CD4-positive, alpha-beta memory T cell (primary cell): ENCODE results near the gene RALB. TPM values are rescaled to one million over a fixed set of nuclear protein-coding genes. Genes with fewer than 3 reads are reported as not detected.

Source experiments
- CTCF ChIA-PET: fragments of 350-600 bp; sonication (Branson Sonifier 250); formaldehyde crosslinking; loops from one replicate; lab custom pipeline; 2021; ENCODE audit warnings: inconsistent platforms; ENCODE audit not compliant: partially characterized antibody; lab: Charles Lee
- POLR2A ChIA-PET: fragments of 350-600 bp; sonication (Branson Sonifier 250); formaldehyde crosslinking; loops from one replicate; lab custom pipeline; 2021; ENCODE audit not compliant: partially characterized antibody; lab: Charles Lee
- DNase-seq, 5 donors: peaks; one replicate each; pipeline versions ENCODE4 v3.0.0 to v3.0.0-alpha.2; 2020 to 2022; ENCODE audit warnings: mixed read lengths in 1 of 5
- H3K27ac ChIP-seq: one replicate; pipeline ENCODE4 v1.7.0; 2013; ENCODE audit warnings: low read depth, low read length
- H3K27me3 ChIP-seq: 2 replicates; pipeline ENCODE4 v1.7.0; 2013; ENCODE audit warnings: mild to moderate bottlenecking, low read length, moderate library complexity; ENCODE audit not compliant: insufficient read depth
- H3K36me3 ChIP-seq: 2 replicates; pipeline ENCODE4 v1.7.0; 2013; ENCODE audit warnings: mild to moderate bottlenecking, low read length, moderate library complexity; ENCODE audit not compliant: insufficient read depth
- H3K4me1 ChIP-seq: 2 replicates; pipeline ENCODE4 v1.7.0; 2013; ENCODE audit warnings: mild to moderate bottlenecking, low read length, moderate library complexity; ENCODE audit not compliant: insufficient read depth
- H3K4me3 ChIP-seq, 2 donors: one replicate each; pipeline ENCODE4 v1.7.0; 2013; ENCODE audit warnings: low read length in 2 of 2, mild to moderate bottlenecking in 1 of 2
- H3K9me3 ChIP-seq, 2 donors: one replicate each; pipeline ENCODE4 v1.7.0; 2013; ENCODE audit warnings: low read length in 2 of 2, control low read depth in 1 of 2; ENCODE audit not compliant: control insufficient read depth in 1 of 2
- H3K27ac Mint-ChIP-seq, 7 donors: one replicate each; pipeline ENCODE4 v1.8.0; 2020 to 2021; ENCODE audit warnings: mixed read lengths in 7 of 7, mild to moderate bottlenecking in 6 of 7, inconsistent platforms in 3 of 7, moderate library complexity in 3 of 7
- H3K27me3 Mint-ChIP-seq, 2 donors: one replicate each; pipeline ENCODE4 v1.8.0; 2020 to 2021; ENCODE audit warnings: mixed read lengths in 2 of 2
- H3K36me3 Mint-ChIP-seq, 2 donors: one replicate each; pipeline ENCODE4 v1.8.0; 2020 to 2021; ENCODE audit warnings: mixed read lengths in 2 of 2, inconsistent platforms in 1 of 2, mild to moderate bottlenecking in 1 of 2
- H3K4me1 Mint-ChIP-seq, 4 donors: one replicate each; pipeline ENCODE4 v1.8.0; 2020 to 2021; ENCODE audit warnings: mixed read lengths in 4 of 4, mild to moderate bottlenecking in 1 of 4
- H3K4me3 Mint-ChIP-seq, 8 donors: one replicate each; pipeline ENCODE4 v1.8.0; 2020 to 2021; ENCODE audit warnings: mixed read lengths in 8 of 8, mild to moderate bottlenecking in 7 of 8, moderate library complexity in 6 of 8, inconsistent platforms in 3 of 8
- H3K9me3 Mint-ChIP-seq, 8 donors: one replicate each; pipeline ENCODE4 v1.8.0; 2020 to 2021; ENCODE audit warnings: mixed read lengths in 8 of 8, mild to moderate bottlenecking in 5 of 8, inconsistent platforms in 3 of 8, moderate library complexity in 1 of 8
- intact Hi-C: fragments of 100-400 bp; cut with micrococcal nuclease; formaldehyde crosslinking; loops from one replicate; pipeline ENCODE4 v1.15.1; 2023
- polyA plus RNA-seq, 2 donors: library from polyadenylated mRNA; unstranded; fragments of 300-500 nt; fragmentation: Illumina TruSeq; gene quantifications; one replicate each; pipeline ENCODE4 v1.2.3, GENCODE V29; 2021
- total RNA-seq, 2 experiments: library from RNA; stranded (reverse); gene quantifications; one replicate each; pipeline ENCODE4 v1.2.3, GENCODE V29; 2021

Gene RALB
- total and polyA plus RNA-seq, 4 experiments from 2014 or later = 14.0 to 50.4 (median 24.4) TPM

DNA sequence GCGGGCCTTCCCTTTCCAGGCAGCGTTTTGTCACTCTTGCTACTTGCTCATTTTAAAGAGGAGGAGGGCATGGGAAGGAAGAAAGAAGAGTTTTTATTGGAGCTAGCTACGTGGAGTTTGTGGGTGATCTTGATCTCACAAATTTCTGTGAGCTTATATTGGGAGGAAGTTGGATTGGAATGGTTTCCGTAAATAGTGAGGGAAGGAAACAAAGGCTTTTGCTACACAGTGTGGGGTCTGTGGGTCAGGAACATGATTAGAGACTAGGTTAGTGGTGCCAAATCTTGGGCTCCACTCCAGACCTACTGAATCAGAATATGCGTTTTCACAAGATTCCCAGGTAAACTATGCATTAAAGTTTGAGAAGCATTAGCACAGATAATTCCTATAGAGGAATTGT is 8.1 kb downstream of the RALB start:
- ChIA-PET CTCF (interaction anchor here (1.0 kb wide), 1 partner anchor 8 kb away, joined by 3 read pairs; the partner anchor contains the start of gene RALB), POLR2A (interaction anchor here (1.3 kb wide), 1 partner anchor 84 kb away, joined by 3 read pairs; no protein-coding TSS in a partner anchor)
- Histone ChIP-seq H3K4me3 (no peak overlapping the region), H3K27me3 (no peaks in the 10 kb centered on the region), H3K27ac (no peak overlapping the region), H3K9me3 (no peaks in the 10 kb centered on the region), H3K36me3 (no peaks in the 10 kb centered on the region), H3K4me1 (peaks cover 44% of the 10 kb centered on the region)
- Mint-ChIP-seq H3K9me3 (peaks cover 0 to 12% (median 5%) of the 10 kb centered on the region in 8 donors), H3K4me1 (peaks cover 28 to 41% (median 35%) of the 10 kb centered on the region in 4 donors), H3K27ac (no peak overlapping the region), H3K36me3 (peaks cover 7 to 20% of the 10 kb centered on the region in 2 donors), H3K4me3 (peak overlapping the region in 1 of 8 donors; percentile 3), H3K27me3 (no peaks in the 10 kb centered on the region)
- no peak for DNase-seq
- intact Hi-C loops = no loop called here

DNA sequence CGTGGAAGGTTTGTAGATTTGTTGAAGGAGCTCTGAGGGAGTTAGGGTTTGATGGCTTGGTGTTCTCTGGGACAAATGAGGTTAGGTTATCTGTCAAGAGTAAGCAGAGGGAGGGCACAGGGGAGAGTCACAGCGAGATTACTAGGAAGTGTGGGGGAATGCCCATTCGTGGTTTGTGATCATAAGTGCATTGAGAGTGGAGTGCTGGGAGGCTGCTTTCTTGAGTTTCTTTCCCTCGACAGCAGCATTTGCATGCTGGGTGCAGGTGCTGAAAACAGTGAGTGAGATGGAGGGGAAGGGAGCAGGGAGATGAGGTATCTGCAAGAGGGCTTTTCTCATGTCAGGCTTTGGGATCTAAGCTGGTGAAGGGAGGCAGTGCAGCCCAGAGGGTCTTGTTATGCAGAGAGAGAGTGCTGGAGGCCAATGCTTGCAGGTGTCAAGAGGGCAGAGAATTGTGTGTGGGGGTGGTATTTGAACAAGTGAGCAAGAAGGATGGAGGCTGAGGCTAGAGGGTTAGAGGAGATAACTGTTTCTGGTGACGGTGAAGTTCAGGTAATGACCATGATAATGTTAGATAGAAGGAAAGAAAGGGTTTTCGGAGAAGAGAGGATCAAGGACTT is 8.8 kb downstream of the RALB start:
- H3K4me3 Mint-ChIP-seq = no peak overlapping the region
- peaks cover 7 to 20% of the 10 kb centered on the region in 2 donors for H3K36me3 Mint-ChIP-seq
- no peak overlapping the region for H3K4me3 ChIP-seq
- H3K9me3 Mint-ChIP-seq = peaks cover 0 to 12% (median 4%) of the 10 kb centered on the region in 8 donors
- intact Hi-C loops = no loop called here
- ChIA-PET CTCF (interaction anchor here (0.8 to 1.0 kb wide), 2 partner anchors 9 to 85 kb away, joined by 3 read pairs; partner anchors contain the start of gene RALB), POLR2A (interaction anchor here (0.7 to 1.3 kb wide), 2 partner anchors 9 to 85 kb away, joined by 3 read pairs; partner anchors contain the start of gene RALB)
- peaks cover 21 to 33% (median 28%) of the 10 kb centered on the region in 4 donors for H3K4me1 Mint-ChIP-seq
- peaks cover 39% of the 10 kb centered on the region for H3K4me1 ChIP-seq
- H3K27me3 ChIP-seq = no peaks in the 10 kb centered on the region
- H3K9me3 ChIP-seq = no peaks in the 10 kb centered on the region
- no peak for DNase-seq
- no peak overlapping the region for H3K27ac Mint-ChIP-seq
- H3K36me3 ChIP-seq = no peaks in the 10 kb centered on the region
- H3K27ac ChIP-seq = no peak overlapping the region
- H3K27me3 Mint-ChIP-seq = no peaks in the 10 kb centered on the region

DNA sequence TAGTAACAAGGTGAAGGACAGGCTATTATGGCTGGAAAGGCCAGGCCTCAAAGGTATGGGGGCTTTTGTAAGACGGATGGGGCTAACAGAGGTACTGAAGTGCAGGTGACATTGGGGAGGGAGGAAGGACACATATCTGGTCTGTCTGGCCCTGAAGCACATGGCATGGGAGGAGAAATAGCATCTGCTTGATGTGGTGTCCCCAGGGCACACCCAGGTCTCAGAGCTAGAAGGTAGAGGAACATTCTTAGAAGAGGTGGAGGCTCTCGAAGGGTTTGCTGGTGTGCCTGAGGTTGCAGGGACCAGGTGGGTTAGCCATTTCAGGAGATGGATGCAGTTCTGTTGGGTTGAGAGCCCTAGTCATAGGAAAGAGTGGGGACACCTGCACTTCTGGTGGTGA is 9.5 kb downstream of the RALB start:
- DNase-seq = no peak
- Histone ChIP-seq H3K4me1 (peaks cover 33% of the 10 kb centered on the region), H3K9me3 (no peaks in the 10 kb centered on the region), H3K4me3 (no peak overlapping the region), H3K27me3 (no peaks in the 10 kb centered on the region), H3K27ac (no peak overlapping the region), H3K36me3 (no peaks in the 10 kb centered on the region)
- Mint-ChIP-seq H3K27ac (no peak overlapping the region), H3K36me3 (peaks cover 7 to 20% of the 10 kb centered on the region in 2 donors), H3K27me3 (no peaks in the 10 kb centered on the region), H3K9me3 (peaks cover 0 to 12% (median 4%) of the 10 kb centered on the region in 8 donors), H3K4me1 (peaks cover 19 to 34% (median 26%) of the 10 kb centered on the region in 4 donors), H3K4me3 (no peak overlapping the region)
- intact Hi-C loops = no loop called here
- ChIA-PET POLR2A (interaction anchor here (0.7 kb wide), 1 partner anchor 10 kb away, joined by 3 read pairs; the partner anchor contains the start of gene RALB), CTCF (interaction anchor here (0.8 kb wide), 1 partner anchor 85 kb away, joined by 3 read pairs; no protein-coding TSS in a partner anchor)

DNA sequence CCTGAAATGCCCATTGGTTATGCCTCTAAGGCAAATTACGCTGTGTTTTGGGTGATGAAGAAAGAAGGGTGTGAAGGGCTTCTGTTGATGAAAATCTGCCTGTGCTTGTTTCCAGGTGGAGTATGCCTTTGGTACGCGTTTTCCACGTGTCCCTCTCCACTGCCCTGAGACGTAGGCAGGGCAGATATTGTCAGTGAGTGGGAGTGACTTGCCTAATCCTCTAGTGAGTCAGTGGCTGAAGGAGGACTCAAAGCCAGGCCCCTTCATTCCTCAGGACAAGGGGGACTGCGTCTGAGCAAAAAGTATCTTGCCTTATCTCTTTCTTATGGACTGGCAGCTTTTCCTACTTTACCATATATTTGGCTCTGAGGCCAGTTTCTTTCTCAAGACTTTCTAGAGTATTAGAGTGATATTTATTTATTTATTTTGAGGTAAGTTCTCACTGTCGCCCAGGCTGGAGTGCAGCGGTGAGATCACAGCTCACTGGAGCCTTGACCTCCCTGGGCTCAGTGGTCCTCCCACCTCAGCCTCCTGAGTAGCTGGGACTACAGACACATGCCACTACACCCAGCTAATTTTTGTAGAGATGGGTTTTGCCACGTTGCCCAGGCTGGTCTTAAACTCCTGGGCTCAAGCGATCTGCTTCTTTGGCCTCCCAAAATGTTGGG is 10.2 kb downstream of the RALB start:
- Mint-ChIP-seq H3K27me3 (no peaks in the 10 kb centered on the region), H3K4me3 (peak overlapping the region in 1 of 8 donors; percentile 1), H3K4me1 (peaks cover 16 to 26% (median 23%) of the 10 kb centered on the region in 4 donors), H3K36me3 (peaks cover 9 to 20% of the 10 kb centered on the region in 2 donors), H3K9me3 (peaks cover 0 to 12% (median 4%) of the 10 kb centered on the region in 8 donors), H3K27ac (peak overlapping the region in 1 of 7 donors; percentile 71)
- Histone ChIP-seq H3K36me3 (no peaks in the 10 kb centered on the region), H3K27ac (no peak overlapping the region), H3K9me3 (no peaks in the 10 kb centered on the region), H3K4me3 (no peak overlapping the region), H3K27me3 (no peaks in the 10 kb centered on the region), H3K4me1 (peaks cover 25% of the 10 kb centered on the region)
- ChIA-PET CTCF (interaction anchor here (1.0 kb wide), 1 partner anchor 8 kb away, joined by 3 read pairs; no protein-coding TSS in a partner anchor), POLR2A (no interaction called here)
- intact Hi-C loops = no loop called here
- DNase-seq = peak in 1 of 5 donors; percentile 27

DNA sequence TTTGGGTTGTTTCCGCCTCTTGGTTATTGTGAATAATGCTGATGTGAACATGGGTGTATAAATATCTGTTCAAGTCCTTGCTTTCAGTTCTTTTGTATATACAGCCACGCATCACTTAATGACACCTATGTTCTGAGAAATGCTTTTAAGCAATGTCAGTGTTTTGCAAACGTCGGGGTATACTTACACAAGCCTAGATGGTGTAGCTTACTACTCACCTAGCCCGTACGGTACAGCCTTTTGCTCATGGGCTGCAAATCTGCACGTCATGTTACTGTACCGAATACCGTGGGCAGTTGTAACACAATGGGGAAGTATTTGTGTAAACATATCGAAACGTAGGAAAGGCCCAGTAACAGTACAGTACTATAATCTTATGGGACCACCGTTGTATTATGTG is 12.4 kb downstream of the RALB start:
- H3K4me3 ChIP-seq = no peak overlapping the region
- CTCF ChIA-PET = interaction anchor here (0.9 to 2.2 kb wide), 2 partner anchors 13 to 48 kb away, joined by 4 to 8 read pairs; no protein-coding TSS in a partner anchor

DNA sequence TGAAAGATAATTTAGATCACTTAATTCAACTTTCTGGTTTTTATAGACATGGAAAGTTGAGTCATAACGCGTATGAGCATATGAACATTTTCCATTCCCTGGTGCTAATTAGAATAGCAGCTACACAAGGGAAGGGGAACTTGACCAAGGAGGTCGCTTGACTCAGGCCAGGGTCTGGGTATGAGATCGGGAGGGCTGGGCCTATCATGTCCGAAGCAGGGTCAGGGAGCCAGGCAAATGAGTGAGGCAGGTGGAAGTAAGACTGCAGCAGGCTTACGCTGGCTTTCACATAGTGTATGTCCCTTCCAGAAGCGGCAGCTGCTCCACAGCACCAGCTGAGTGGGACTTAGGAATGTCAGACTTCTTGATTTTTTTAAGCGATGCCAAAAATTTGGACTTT is 14.7 kb downstream of the RALB start:
- no peaks in the 10 kb centered on the region for H3K36me3 ChIP-seq
- H3K27ac ChIP-seq = no peak overlapping the region
- Mint-ChIP-seq H3K9me3 (peaks cover 0 to 1% (median 0%) of the 10 kb centered on the region in 8 donors), H3K4me1 (peaks cover 21 to 28% (median 23%) of the 10 kb centered on the region in 4 donors), H3K36me3 (peaks cover 10 to 17% of the 10 kb centered on the region in 2 donors), H3K27ac (peak overlapping the region in 1 of 7 donors; percentile 37), H3K27me3 (no peaks in the 10 kb centered on the region), H3K4me3 (no peak overlapping the region)
- ChIA-PET POLR2A (no interaction called here), CTCF (no interaction called here)
- intact Hi-C loops = no loop called here
- no peak for DNase-seq
- no peaks in the 10 kb centered on the region for H3K27me3 ChIP-seq
- no peaks in the 10 kb centered on the region for H3K9me3 ChIP-seq
- no peak overlapping the region for H3K4me3 ChIP-seq
- peaks cover 4% of the 10 kb centered on the region for H3K4me1 ChIP-seq

More for the DNA sequence above, 12.4 kb downstream of the RALB start:
- no peak for DNase-seq
- POLR2A ChIA-PET = interaction anchor here (2.0 kb wide), 1 partner anchor 13 kb away, joined by 4 read pairs; no protein-coding TSS in a partner anchor
- Histone ChIP-seq H3K27me3 (no peaks in the 10 kb centered on the region), H3K9me3 (no peaks in the 10 kb centered on the region), H3K36me3 (no peaks in the 10 kb centered on the region), H3K27ac (no peak overlapping the region), H3K4me1 (peaks cover 23% of the 10 kb centered on the region)
- H3K27me3 Mint-ChIP-seq = no peaks in the 10 kb centered on the region
- H3K9me3 Mint-ChIP-seq = peaks cover 0 to 8% (median 4%) of the 10 kb centered on the region in 8 donors
- intact Hi-C loops = no loop called here
- H3K4me3 Mint-ChIP-seq = no peak overlapping the region
- no peak overlapping the region for H3K27ac Mint-ChIP-seq
- H3K36me3 Mint-ChIP-seq = peaks cover 9 to 21% of the 10 kb centered on the region in 2 donors
- peaks cover 15 to 19% (median 18%) of the 10 kb centered on the region in 4 donors for H3K4me1 Mint-ChIP-seq
